Gastrocnemius medialis (tissue), 4 donors: ENCODE measurements around the gene CHCHD6. TPM values are rescaled to one million over a fixed set of nuclear protein-coding genes. Genes with fewer than 3 reads are reported as not detected.

Experiments
- ATAC-seq, 2 donors: fragments of 150-250 bp; one replicate each; pipeline ENCODE4 v1.9.1; 2016
- DNase-seq, 2 donors: peaks; one replicate each; pipeline ENCODE4 v3.0.0-alpha.2; 2019
- H3K27ac ChIP-seq, 4 donors: fragments of 200-600 bp; sonication (generic); 1 replicate in 1 of 4; 2 replicates in 3 of 4; pipeline ENCODE4 v1.5.1; 2016 to 2018; ENCODE audit warnings: mild to moderate bottlenecking in 2 of 4, moderate library complexity in 1 of 4
- H3K27me3 ChIP-seq, 3 donors: fragments of 200-600 bp; sonication (generic) in 2 of 3; 1 replicate in 1 of 3; 2 replicates in 2 of 3; pipeline versions ENCODE4 v1.5.1 to v1.6.0; 2016 to 2019; ENCODE audit warnings: mild to moderate bottlenecking in 1 of 3, moderate library complexity in 1 of 3
- H3K36me3 ChIP-seq, 2 donors: fragments of 200-600 bp; sonication (generic) in 1 of 2; one replicate each; pipeline ENCODE4 v1.5.1; 2017 to 2018
- H3K4me1 ChIP-seq, 2 donors: fragments of 200-600 bp; sonication (generic) in 1 of 2; one replicate each; pipeline ENCODE4 v1.5.1; 2016 to 2017; ENCODE audit warnings: mild to moderate bottlenecking in 2 of 2
- H3K4me3 ChIP-seq, 4 donors: fragments of 200-600 bp; sonication (generic) in 3 of 4; 1 replicate in 1 of 4; 2 replicates in 3 of 4; pipeline ENCODE4 v1.5.1; 2016 to 2019; ENCODE audit warnings: mild to moderate bottlenecking in 2 of 4
- H3K9me3 ChIP-seq, 3 donors: fragments of 200-600 bp; sonication (generic) in 2 of 3; 1 replicate in 1 of 3; 2 replicates in 2 of 3; pipeline ENCODE4 v1.5.1; 2016 to 2019
- POLR2A ChIP-seq, 2 donors: fragments of 450-650 bp; IDR thresholded peaks; one replicate each; pipeline ENCODE4 v1.6.1; 2017; ENCODE audit warnings: antibody characterized with exemption in 2 of 2, mild to moderate bottlenecking in 2 of 2, moderate library complexity in 2 of 2
- in situ Hi-C, 4 donors: fragments of 200-750 bp; cut with MboI; loops; one replicate each; pipeline versions ENCODE4 v1.15.0 to v1.8.0; 2017; ENCODE audit warnings: low sequenced_read_pairs in 4 of 4
- intact Hi-C: fragments of 100-400 bp; cut with DNase I; formaldehyde crosslinking; loops from one replicate; pipeline ENCODE4 v1.15.1; 2023; ENCODE audit warnings: low total_unique reads
- total RNA-seq, 4 donors: library from RNA; depleted of rRNA; stranded (reverse); fragments of >200 nt; gene quantifications; one replicate each; pipeline versions ENCODE4 v1.1.0 to v1.2.3, GENCODE V29; 2016
- TF ChIP-seq, protein P1 (sequence below), 5 experiments: fragments of 450-650 bp in 3 of 5; fragments of 200-600 bp in 2 of 5; sonication (generic) in 2 of 5; IDR thresholded peaks in 4 of 5; conservative IDR thresholded peaks in 1 of 5; 1 replicate in 4 of 5; 2 replicates in 1 of 5; pipeline ENCODE4 v1.5.1; 2016 to 2019; ENCODE audit warnings: antibody characterized with exemption in 5 of 5, mild to moderate bottlenecking in 3 of 5, moderate library complexity in 3 of 5

CHCHD6 gene
- total RNA-seq, 4 donors from 2014 or later = 2.7 to 4.2 (median 3.4) TPM

DNA sequence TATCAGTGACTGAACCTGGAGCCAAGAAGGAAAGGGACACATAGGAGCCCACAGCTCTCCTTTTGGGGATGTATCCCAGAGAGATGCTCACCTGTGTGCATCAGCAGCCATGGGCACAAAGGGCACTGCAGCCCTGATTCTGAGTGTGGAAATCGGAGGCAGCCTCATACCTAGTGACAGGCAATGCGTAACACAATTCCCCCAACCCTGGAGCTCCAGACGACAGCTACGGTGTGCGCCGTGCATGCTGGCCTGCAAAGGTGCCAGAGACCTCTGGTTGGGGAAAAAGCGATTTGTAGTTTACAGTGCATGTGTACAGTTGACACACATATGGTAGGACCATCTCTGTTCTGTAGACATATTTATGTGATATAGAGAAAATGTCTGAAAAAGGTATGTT is 219.9 kb downstream of the CHCHD6 start:
- Histone ChIP-seq H3K27ac (no peak overlapping the region), H3K4me1 (peaks cover 11 to 18% of the 10 kb centered on the region in 2 donors), H3K27me3 (no peaks in the 10 kb centered on the region), H3K36me3 (no peaks in the 10 kb centered on the region), H3K4me3 (no peak overlapping the region), H3K9me3 (no peaks in the 10 kb centered on the region)
- DNase-seq = no peak
- intact Hi-C loops = no loop called here
- ATAC-seq = no peak
- in situ Hi-C loops = no loop called here
- TF ChIP-seq, protein P1, sequence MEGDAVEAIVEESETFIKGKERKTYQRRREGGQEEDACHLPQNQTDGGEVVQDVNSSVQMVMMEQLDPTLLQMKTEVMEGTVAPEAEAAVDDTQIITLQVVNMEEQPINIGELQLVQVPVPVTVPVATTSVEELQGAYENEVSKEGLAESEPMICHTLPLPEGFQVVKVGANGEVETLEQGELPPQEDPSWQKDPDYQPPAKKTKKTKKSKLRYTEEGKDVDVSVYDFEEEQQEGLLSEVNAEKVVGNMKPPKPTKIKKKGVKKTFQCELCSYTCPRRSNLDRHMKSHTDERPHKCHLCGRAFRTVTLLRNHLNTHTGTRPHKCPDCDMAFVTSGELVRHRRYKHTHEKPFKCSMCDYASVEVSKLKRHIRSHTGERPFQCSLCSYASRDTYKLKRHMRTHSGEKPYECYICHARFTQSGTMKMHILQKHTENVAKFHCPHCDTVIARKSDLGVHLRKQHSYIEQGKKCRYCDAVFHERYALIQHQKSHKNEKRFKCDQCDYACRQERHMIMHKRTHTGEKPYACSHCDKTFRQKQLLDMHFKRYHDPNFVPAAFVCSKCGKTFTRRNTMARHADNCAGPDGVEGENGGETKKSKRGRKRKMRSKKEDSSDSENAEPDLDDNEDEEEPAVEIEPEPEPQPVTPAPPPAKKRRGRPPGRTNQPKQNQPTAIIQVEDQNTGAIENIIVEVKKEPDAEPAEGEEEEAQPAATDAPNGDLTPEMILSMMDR (IDR thresholded peaks at IDR 0.05 in 4 of 5, conservative IDR thresholded peaks at IDR 0.05 in 1 of 5) = no peak
- no peak for TF ChIP-seq POLR2A (IDR thresholded peaks at IDR 0.05)

DNA sequence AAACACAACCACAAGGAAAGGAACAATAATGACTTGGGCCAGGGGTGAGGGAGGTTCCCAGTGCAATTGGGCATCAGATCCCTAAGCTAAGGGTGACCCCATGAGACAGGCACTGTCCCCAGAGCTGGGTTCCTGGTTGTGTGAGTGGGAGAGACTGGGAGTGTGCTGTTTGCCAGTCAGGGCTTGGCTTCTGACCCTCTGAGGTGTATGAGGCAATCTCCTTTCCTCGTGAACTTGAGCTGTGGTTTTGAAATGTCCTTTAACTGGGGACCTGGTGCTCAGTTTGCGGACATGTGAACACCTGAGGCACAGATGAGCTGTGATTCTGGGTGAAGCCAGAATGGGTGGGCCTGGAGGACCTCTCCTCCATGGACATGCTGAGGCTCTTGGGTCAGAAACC is 220.4 kb downstream of the CHCHD6 start:
- Histone ChIP-seq H3K36me3 (no peaks in the 10 kb centered on the region), H3K27me3 (no peaks in the 10 kb centered on the region), H3K27ac (no peak overlapping the region), H3K4me1 (peaks cover 11 to 18% of the 10 kb centered on the region in 2 donors), H3K4me3 (no peak overlapping the region), H3K9me3 (no peaks in the 10 kb centered on the region)
- DNase-seq (no peak), ATAC-seq (no peak)
- in situ Hi-C loops = no loop called here
- TF ChIP-seq POLR2A (IDR thresholded peaks at IDR 0.05) = no peak
- TF ChIP-seq, protein P1 (IDR thresholded peaks at IDR 0.05 in 4 of 5, conservative IDR thresholded peaks at IDR 0.05 in 1 of 5) = no peak
- intact Hi-C loops = no loop called here

DNA sequence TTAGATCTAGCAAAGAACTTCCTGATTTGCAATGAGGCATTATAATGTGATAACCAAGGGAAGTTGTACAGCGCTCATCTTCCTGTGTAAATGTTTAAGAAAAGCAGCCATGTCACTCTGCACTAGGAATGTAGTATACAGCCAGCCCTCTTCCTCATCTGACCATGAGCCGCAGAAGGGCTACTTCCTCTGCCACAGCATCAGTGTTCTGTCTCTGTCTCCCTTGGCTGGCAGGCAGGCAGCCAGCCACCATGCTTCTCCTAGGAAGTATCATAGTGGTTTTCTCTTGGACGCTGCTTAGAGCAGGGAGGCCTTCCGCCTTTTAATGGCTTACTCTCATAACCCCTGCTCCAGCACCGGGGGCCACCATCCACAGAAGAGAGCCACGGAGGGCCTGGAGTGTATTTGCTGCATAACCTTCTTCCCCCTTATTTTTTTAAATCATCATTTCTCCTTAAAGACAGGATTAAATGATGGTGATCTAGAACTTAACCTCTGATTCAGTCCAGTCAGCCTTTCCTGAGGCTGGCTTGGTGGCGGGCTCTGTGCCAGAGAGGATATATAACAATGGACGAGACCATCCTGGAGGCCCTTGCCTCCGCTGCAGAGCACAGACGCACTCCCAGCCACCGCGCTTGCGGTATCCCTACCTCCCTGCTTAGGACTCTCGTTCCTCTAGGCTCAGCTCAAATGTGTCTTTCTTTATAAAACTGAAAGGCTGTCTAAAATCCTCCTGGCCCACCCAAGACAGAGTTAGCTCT is 221.6 kb downstream of the CHCHD6 start:
- Histone ChIP-seq H3K27me3 (no peaks in the 10 kb centered on the region), H3K9me3 (no peaks in the 10 kb centered on the region), H3K4me3 (no peak overlapping the region), H3K36me3 (no peaks in the 10 kb centered on the region), H3K27ac (no peak overlapping the region), H3K4me1 (peaks cover 11 to 18% of the 10 kb centered on the region in 2 donors)
- in situ Hi-C loops (no loop called here), intact Hi-C loops (no loop called here)
- no peak for ATAC-seq
- no peak for TF ChIP-seq POLR2A (IDR thresholded peaks at IDR 0.05)
- TF ChIP-seq, protein P1 (IDR thresholded peaks at IDR 0.05 in 4 of 5, conservative IDR thresholded peaks at IDR 0.05 in 1 of 5) = no peak
- peak in 1 of 2 donors; percentile 26 for DNase-seq

DNA sequence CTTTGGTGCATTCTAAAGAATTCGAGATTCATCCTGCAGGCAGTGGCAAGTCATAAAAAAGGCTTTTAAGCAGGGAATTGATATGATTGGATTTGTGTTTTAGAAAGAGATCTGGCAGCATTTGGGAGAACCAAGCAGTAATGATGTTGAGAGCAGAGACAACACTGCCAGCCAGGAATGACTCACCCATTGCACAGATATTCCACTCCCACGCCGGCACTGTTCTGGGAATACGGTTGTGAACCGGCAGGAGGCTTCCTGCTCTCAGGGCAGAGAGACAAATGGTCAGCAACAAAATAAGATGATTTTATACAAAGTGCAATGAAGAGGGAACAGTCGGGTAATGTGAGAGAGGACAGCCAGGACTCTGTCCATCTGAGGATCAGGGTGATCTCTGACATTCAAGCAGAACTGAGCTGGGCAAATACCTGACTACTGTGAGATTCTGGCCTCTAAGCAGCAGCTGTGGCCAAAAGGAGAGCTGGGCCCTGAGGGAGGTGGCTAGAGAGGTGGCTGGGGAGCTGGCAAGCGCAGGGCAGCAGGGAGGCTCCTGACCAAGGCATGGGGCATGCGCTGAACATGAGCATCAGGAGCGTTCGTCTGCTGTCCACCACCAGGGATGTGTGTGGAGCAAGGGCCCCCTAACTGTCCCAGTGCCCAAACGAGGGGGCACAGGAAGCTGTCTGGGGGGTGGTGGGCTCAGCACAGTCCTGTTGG is 222.8 kb downstream of the CHCHD6 start:
- peaks cover 11 to 18% of the 10 kb centered on the region in 2 donors for H3K4me1 ChIP-seq
- peak; percentile 61 to 62 for ATAC-seq
- no peaks in the 10 kb centered on the region for H3K36me3 ChIP-seq
- DNase-seq = peak in 1 of 2 donors; percentile 53
- in situ Hi-C loops (no loop called here), intact Hi-C loops (no loop called here)
- H3K9me3 ChIP-seq = no peaks in the 10 kb centered on the region
- H3K27me3 ChIP-seq = no peaks in the 10 kb centered on the region
- TF ChIP-seq, protein P1 (IDR thresholded peaks at IDR 0.05 in 4 of 5, conservative IDR thresholded peaks at IDR 0.05 in 1 of 5) = no peak
- TF ChIP-seq POLR2A (IDR thresholded peaks at IDR 0.05) = no peak
- no peak overlapping the region for H3K4me3 ChIP-seq
- H3K27ac ChIP-seq = no peak overlapping the region
